SK-N-SH treated with all-trans-retinoic acid at 6 μM for 48 hours (cell line): Measurements from ENCODE around the gene RBFA.

ENCODE experiments used
- ISL1 ChIP-seq: fragments of 250-450 bp; sonication (Bioruptor Pico); IDR thresholded peaks from 2 replicates; pipeline ENCODE4 v2.1.2; 2022; ENCODE audit warnings: mild to moderate bottlenecking, moderate library complexity
- RARB ChIP-seq: fragments of 250-450 bp; sonication (Bioruptor Pico); IDR thresholded peaks from 2 replicates; pipeline ENCODE4 v1.8.0; 2021; ENCODE audit warnings: mild to moderate bottlenecking, moderate library complexity
- TF ChIP-seq, protein P1 (sequence below): fragments of 250-450 bp; sonication (Bioruptor Pico); IDR thresholded peaks from 2 replicates; pipeline ENCODE4 v1.8.0; 2020; ENCODE audit warnings: mild to moderate bottlenecking, moderate library complexity, borderline replicate concordance

DNA sequence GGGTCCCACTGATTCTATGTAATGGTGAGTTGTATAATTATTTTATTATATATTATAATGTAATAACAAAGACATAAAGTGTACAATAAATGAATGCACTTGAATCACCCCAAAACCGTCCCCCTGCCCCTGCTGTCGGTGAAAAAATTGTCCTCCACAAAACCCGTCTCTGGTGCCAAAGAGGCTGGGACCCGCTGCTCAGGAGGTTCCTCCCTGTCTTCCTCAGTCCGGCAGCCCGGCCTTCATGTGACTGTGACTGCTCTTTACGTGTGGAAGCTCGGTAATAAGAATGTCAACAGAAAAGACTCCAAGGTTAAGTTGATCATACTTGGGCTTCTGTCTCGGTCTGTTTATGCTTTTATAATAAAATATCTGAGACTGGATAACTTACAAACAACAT is 42.1 kb downstream of the RBFA start:
- TF ChIP-seq RARB (CRISPR knock-in tag): no peak
- TF ChIP-seq, protein P1, sequence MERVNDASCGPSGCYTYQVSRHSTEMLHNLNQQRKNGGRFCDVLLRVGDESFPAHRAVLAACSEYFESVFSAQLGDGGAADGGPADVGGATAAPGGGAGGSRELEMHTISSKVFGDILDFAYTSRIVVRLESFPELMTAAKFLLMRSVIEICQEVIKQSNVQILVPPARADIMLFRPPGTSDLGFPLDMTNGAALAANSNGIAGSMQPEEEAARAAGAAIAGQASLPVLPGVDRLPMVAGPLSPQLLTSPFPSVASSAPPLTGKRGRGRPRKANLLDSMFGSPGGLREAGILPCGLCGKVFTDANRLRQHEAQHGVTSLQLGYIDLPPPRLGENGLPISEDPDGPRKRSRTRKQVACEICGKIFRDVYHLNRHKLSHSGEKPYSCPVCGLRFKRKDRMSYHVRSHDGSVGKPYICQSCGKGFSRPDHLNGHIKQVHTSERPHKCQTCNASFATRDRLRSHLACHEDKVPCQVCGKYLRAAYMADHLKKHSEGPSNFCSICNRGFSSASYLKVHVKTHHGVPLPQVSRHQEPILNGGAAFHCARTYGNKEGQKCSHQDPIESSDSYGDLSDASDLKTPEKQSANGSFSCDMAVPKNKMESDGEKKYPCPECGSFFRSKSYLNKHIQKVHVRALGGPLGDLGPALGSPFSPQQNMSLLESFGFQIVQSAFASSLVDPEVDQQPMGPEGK (CRISPR knock-in tag): no peak
- no peak for TF ChIP-seq ISL1
